ENCODE measurements around the gene INO80D.
"Not testable (repeated sequence)": the region's sequence is repeated elsewhere in the genome, so short reads cannot be mapped to it uniquely, and the experiment has no call there.

The INO80D gene

GRCh38 chr2:206085742-206086445 lies at the start of gene INO80D:
Gene INO80D, minus strand, starts transcription at chr2:206086174. Its CDS starts 23,158 bp downstream, at chr2:206063016.
- no peaks in the 10 kb centered on the region for H3K36me3 Mint-ChIP-seq
- H3K27ac Mint-ChIP-seq = peak within 1 kb of the TSS; percentile 100
- H3K4me3 Mint-ChIP-seq = peak within 1 kb of the TSS; percentile 98
- H3K4me1 Mint-ChIP-seq = peaks cover 21% of the 10 kb centered on the region
- peak; percentile 91 for ATAC-seq (ENCODE audit: low read depth)
- peak in 1 of 2 donors; percentile 80 for DNase-seq (ENCODE audit: low spot score in 2 of 2)
- no peaks in the 10 kb centered on the region for H3K9me3 Mint-ChIP-seq
- H3K27me3 Mint-ChIP-seq = no peaks in the 10 kb centered on the region

- Mint-ChIP-seq H3K4me3 (no peak overlapping the region), H3K4me1 (no peaks in the 10 kb centered on the region), H3K36me3 (peaks cover 15% of the 10 kb centered on the region), H3K27ac (no peak overlapping the region), H3K27me3 (no peaks in the 10 kb centered on the region), H3K9me3 (no peaks in the 10 kb centered on the region)
- no peak for ATAC-seq (ENCODE audit: low read depth)
- no peak for DNase-seq (ENCODE audit: low spot score in 2 of 2)
Observed at GRCh38 chr2:206127656-206128055, 41.7 kb upstream of the INO80D start.

GRCh38 chr2:206125901-206126300 lies 39.9 kb upstream of the INO80D start:
- H3K4me3 Mint-ChIP-seq = no peak overlapping the region
- H3K36me3 Mint-ChIP-seq = peaks cover 28% of the 10 kb centered on the region
- H3K4me1 Mint-ChIP-seq = no peaks in the 10 kb centered on the region
- H3K27me3 Mint-ChIP-seq = no peaks in the 10 kb centered on the region
- H3K9me3 Mint-ChIP-seq = peaks cover 2% of the 10 kb centered on the region
- ATAC-seq (ENCODE audit: low read depth) (no peak), DNase-seq (ENCODE audit: low spot score in 2 of 2) (no peak)
- no peak overlapping the region for H3K27ac Mint-ChIP-seq

GRCh38 chr2:206122569-206122968 lies 36.6 kb upstream of the INO80D start:
- not testable (repeated sequence) for H3K4me1 Mint-ChIP-seq; H3K27ac Mint-ChIP-seq; H3K9me3 Mint-ChIP-seq; H3K4me3 Mint-ChIP-seq; ATAC-seq (ENCODE audit: low read depth); DNase-seq (ENCODE audit: low spot score in 2 of 2); H3K27me3 Mint-ChIP-seq
- H3K36me3 Mint-ChIP-seq = peaks cover 31% of the 10 kb centered on the region

- Mint-ChIP-seq H3K9me3 (peaks cover 6% of the 10 kb centered on the region), H3K27me3 (no peaks in the 10 kb centered on the region), H3K4me3 (no peak overlapping the region), H3K4me1 (no peaks in the 10 kb centered on the region), H3K27ac (no peak overlapping the region), H3K36me3 (peaks cover 17% of the 10 kb centered on the region)
- DNase-seq (ENCODE audit: low spot score in 2 of 2) (no peak), ATAC-seq (ENCODE audit: low read depth) (no peak)
Observed at GRCh38 chr2:206116278-206116677, 30.3 kb upstream of the INO80D start.

GRCh38 chr2:206115026-206115578 lies 29.1 kb upstream of the INO80D start:
- Mint-ChIP-seq H3K27me3 (no peaks in the 10 kb centered on the region), H3K36me3 (peaks cover 8% of the 10 kb centered on the region), H3K9me3 (peaks cover under 1% of the 10 kb centered on the region), H3K4me3 (no peak overlapping the region), H3K27ac (no peak overlapping the region), H3K4me1 (no peaks in the 10 kb centered on the region)
- ATAC-seq (ENCODE audit: low read depth) (no peak), DNase-seq (ENCODE audit: low spot score in 2 of 2) (no peak)

GRCh38 chr2:206112846-206113547 lies 27.0 kb upstream of the INO80D start:
- DNase-seq (ENCODE audit: low spot score in 2 of 2) = no peak
- Mint-ChIP-seq H3K36me3 (peaks cover 6% of the 10 kb centered on the region), H3K27me3 (no peaks in the 10 kb centered on the region), H3K27ac (no peak overlapping the region), H3K4me3 (no peak overlapping the region), H3K9me3 (no peaks in the 10 kb centered on the region), H3K4me1 (peaks cover 2% of the 10 kb centered on the region)
- ATAC-seq (ENCODE audit: low read depth) = no peak

- Mint-ChIP-seq H3K36me3 (peaks cover 6% of the 10 kb centered on the region), H3K9me3 (no peaks in the 10 kb centered on the region), H3K4me3 (no peak overlapping the region), H3K27me3 (no peaks in the 10 kb centered on the region), H3K27ac (no peak overlapping the region), H3K4me1 (peaks cover 2% of the 10 kb centered on the region)
- DNase-seq (ENCODE audit: low spot score in 2 of 2) (no peak), ATAC-seq (ENCODE audit: low read depth) (no peak)
Observed at GRCh38 chr2:206112108-206112507, 26.1 kb upstream of the INO80D start.

GRCh38 chr2:206108713-206109112 lies 22.7 kb upstream of the INO80D start:
- ATAC-seq (ENCODE audit: low read depth) = no peak
- peaks cover 6% of the 10 kb centered on the region for H3K36me3 Mint-ChIP-seq
- H3K27me3 Mint-ChIP-seq = no peaks in the 10 kb centered on the region
- H3K9me3 Mint-ChIP-seq = no peaks in the 10 kb centered on the region
- H3K27ac Mint-ChIP-seq = no peak overlapping the region
- H3K4me3 Mint-ChIP-seq = no peak overlapping the region
- DNase-seq (ENCODE audit: low spot score in 2 of 2) = no peak
- H3K4me1 Mint-ChIP-seq = peaks cover 2% of the 10 kb centered on the region

GRCh38 chr2:206105541-206105940 lies 19.6 kb upstream of the INO80D start:
- Mint-ChIP-seq H3K9me3 (no peaks in the 10 kb centered on the region), H3K27ac (no peak overlapping the region), H3K27me3 (no peaks in the 10 kb centered on the region), H3K4me1 (peaks cover 2% of the 10 kb centered on the region), H3K36me3 (no peaks in the 10 kb centered on the region), H3K4me3 (no peak overlapping the region)
- DNase-seq (ENCODE audit: low spot score in 2 of 2) = no peak
- ATAC-seq (ENCODE audit: low read depth) = no peak

GRCh38 chr2:206105038-206105437 lies 19.1 kb upstream of the INO80D start:
- no peak for ATAC-seq (ENCODE audit: low read depth)

GRCh38 chr2:206098872-206099271 lies 12.9 kb upstream of the INO80D start:
- not testable (repeated sequence) for ATAC-seq (ENCODE audit: low read depth); H3K4me1 Mint-ChIP-seq; DNase-seq (ENCODE audit: low spot score in 2 of 2); H3K36me3 Mint-ChIP-seq; H3K27ac Mint-ChIP-seq; H3K4me3 Mint-ChIP-seq; H3K9me3 Mint-ChIP-seq; H3K27me3 Mint-ChIP-seq

More at GRCh38 chr2:206105038-206105437, 19.1 kb upstream of the INO80D start:
- no peak overlapping the region for H3K27ac Mint-ChIP-seq
- no peaks in the 10 kb centered on the region for H3K9me3 Mint-ChIP-seq
- no peak for DNase-seq (ENCODE audit: low spot score in 2 of 2)
- H3K27me3 Mint-ChIP-seq = no peaks in the 10 kb centered on the region
- peaks cover 2% of the 10 kb centered on the region for H3K4me1 Mint-ChIP-seq
- no peak overlapping the region for H3K4me3 Mint-ChIP-seq
- no peaks in the 10 kb centered on the region for H3K36me3 Mint-ChIP-seq

GRCh38 chr2:206098471-206098870 lies 12.5 kb upstream of the INO80D start:
- ATAC-seq (ENCODE audit: low read depth) (no peak), DNase-seq (ENCODE audit: low spot score in 2 of 2) (no peak)
- H3K4me3 Mint-ChIP-seq = no peak overlapping the region
- H3K36me3 Mint-ChIP-seq = no peaks in the 10 kb centered on the region
- H3K4me1 Mint-ChIP-seq = no peaks in the 10 kb centered on the region
- H3K27ac Mint-ChIP-seq = no peak overlapping the region
- H3K9me3 Mint-ChIP-seq = no peaks in the 10 kb centered on the region
- H3K27me3 Mint-ChIP-seq = no peaks in the 10 kb centered on the region

GRCh38 chr2:206096876-206097275 lies 10.9 kb upstream of the INO80D start:
- Mint-ChIP-seq H3K36me3 (no peaks in the 10 kb centered on the region), H3K4me3 (no peak overlapping the region), H3K9me3 (no peaks in the 10 kb centered on the region), H3K27me3 (no peaks in the 10 kb centered on the region), H3K4me1 (no peaks in the 10 kb centered on the region), H3K27ac (no peak overlapping the region)
- DNase-seq (ENCODE audit: low spot score in 2 of 2) = no peak
- no peak for ATAC-seq (ENCODE audit: low read depth)

All from memory B cell (primary cell).